Testis (tissue), 3 donors: Measurements from ENCODE around the gene NPSR1. TPM values are rescaled to one million over a fixed set of nuclear protein-coding genes. Genes with fewer than 3 reads are reported as not detected.

ENCODE experiments used
- DNase-seq: peaks from one replicate; pipeline ENCODE4 v3.0.0-alpha.2; 2019
- H3K27ac ChIP-seq, 2 donors: fragments of 200-600 bp; sonication (generic); one replicate each; pipeline ENCODE4 v1.5.1; 2019
- H3K27me3 ChIP-seq: fragments of 200-600 bp; sonication (generic); one replicate; pipeline ENCODE4 v1.5.1; 2019
- H3K36me3 ChIP-seq: fragments of 200-600 bp; sonication (generic); one replicate; pipeline ENCODE4 v1.5.1; 2017; ENCODE audit warnings: low read depth; ENCODE audit errors: missing control alignments
- H3K4me1 ChIP-seq: fragments of 200-600 bp; sonication (generic); one replicate; pipeline ENCODE4 v1.5.1; 2019
- H3K4me3 ChIP-seq, 2 donors: fragments of 200-600 bp; sonication (generic); one replicate each; pipeline ENCODE4 v1.5.1; 2017 to 2019
- H3K9me3 ChIP-seq: fragments of 200-600 bp; sonication (generic); one replicate; pipeline ENCODE4 v1.5.1; 2017
- CTCF ChIP-seq, 3 experiments: fragments of 450-650 bp in 2 of 3; fragments of 200-600 bp in 1 of 3; sonication (generic) in 1 of 3; IDR thresholded peaks; one replicate each; pipeline ENCODE4 v1.5.1; 2016 to 2019; ENCODE audit warnings: antibody characterized with exemption in 3 of 3, mild to moderate bottlenecking in 2 of 3, moderate library complexity in 1 of 3
- POLR2A ChIP-seq: fragments of 450-650 bp; IDR thresholded peaks from one replicate; pipeline ENCODE4 v1.6.1; 2017; ENCODE audit warnings: antibody characterized with exemption, mild to moderate bottlenecking, moderate library complexity
- WGBS, 2 donors: methylation state at CpG; one replicate each; pipeline ENCODE4 v1.1.5; 2018; 5-methylcytosine and 5-hydroxymethylcytosine counted together
- intact Hi-C: fragments of 100-400 bp; cut with DNase I; formaldehyde crosslinking; loops from one replicate; pipeline ENCODE4 v1.15.1; 2023; ENCODE audit warnings: low total_unique reads
- polyA plus RNA-seq: library from polyadenylated mRNA; stranded (reverse); fragments of 350-450 nt; fragmentation: Illumina TruSeq; extraction: RNeasy Lipid Tissue Mini Kit (QIAGEN cat#74804); gene quantifications from one replicate; pipeline ENCODE4 v1.2.3, GENCODE V29; 2014; ENCODE audit warnings: low read depth, low replicate concordance; ENCODE audit not compliant: insufficient read depth
- total RNA-seq, 2 donors: library from RNA; depleted of rRNA; stranded (reverse); fragments of >200 nt; gene quantifications; one replicate each; pipeline ENCODE4 v1.2.3, GENCODE V29; 2016

Gene NPSR1
- total and polyA plus RNA-seq, 3 donors from 2014 or later = 0.25 to 0.54 TPM; not detected in 1

- Histone ChIP-seq H3K36me3 (no peaks in the 10 kb centered on the region), H3K4me1 (no peaks in the 10 kb centered on the region), H3K4me3 (no peak overlapping the region), H3K27ac (no peak overlapping the region), H3K27me3 (no peaks in the 10 kb centered on the region), H3K9me3 (no peaks in the 10 kb centered on the region)
- TF ChIP-seq CTCF (IDR thresholded peaks at IDR 0.05) (no peak), POLR2A (no peak)
- intact Hi-C loops = no loop called here
- DNase-seq = no peak
- WGBS, 2 donors = 51 to 53% methylated on average over 4 of the region's 4 CpGs
Measured at GRCh38 chr7:34652809-34653208, 5.2 kb upstream of the NPSR1 start.

- WGBS, 2 donors = 83 to 88% methylated on average over 1 of the region's 1 CpG
- H3K4me1 ChIP-seq = no peaks in the 10 kb centered on the region
- no peak overlapping the region for H3K27ac ChIP-seq
- TF ChIP-seq CTCF (IDR thresholded peaks at IDR 0.05) = no peak
- TF ChIP-seq POLR2A = no peak
- H3K27me3 ChIP-seq = no peaks in the 10 kb centered on the region
- intact Hi-C loops = no loop called here
- H3K9me3 ChIP-seq = no peaks in the 10 kb centered on the region
- DNase-seq = no peak
- H3K4me3 ChIP-seq = no peak overlapping the region
- H3K36me3 ChIP-seq = no peaks in the 10 kb centered on the region
Measured at GRCh38 chr7:34653787-34654186, 4.2 kb upstream of the NPSR1 start.

- no peak for DNase-seq
- Histone ChIP-seq H3K9me3 (no peaks in the 10 kb centered on the region), H3K4me3 (no peak overlapping the region), H3K36me3 (no peaks in the 10 kb centered on the region), H3K4me1 (no peaks in the 10 kb centered on the region), H3K27ac (no peak overlapping the region), H3K27me3 (no peaks in the 10 kb centered on the region)
- no peak for TF ChIP-seq CTCF (IDR thresholded peaks at IDR 0.05)
- TF ChIP-seq POLR2A = no peak
- WGBS, 2 donors = 87 to 89% methylated on average over 1 of the region's 1 CpG
- intact Hi-C loops = no loop called here
Measured at GRCh38 chr7:34655384-34655783, 2.6 kb upstream of the NPSR1 start.

GRCh38 chr7:34656041-34656440, 2.0 kb upstream of the NPSR1 start:
- no peaks in the 10 kb centered on the region for H3K36me3 ChIP-seq
- H3K9me3 ChIP-seq = no peaks in the 10 kb centered on the region
- no peak overlapping the region for H3K27ac ChIP-seq
- 84 to 90% methylated on average over 2 of the region's 2 CpGs for WGBS, 2 donors
- H3K27me3 ChIP-seq = no peaks in the 10 kb centered on the region
- intact Hi-C loops = no loop called here
- no peak for DNase-seq
- no peak for TF ChIP-seq POLR2A
- no peak for TF ChIP-seq CTCF (IDR thresholded peaks at IDR 0.05)
- H3K4me3 ChIP-seq = no peak overlapping the region
- no peaks in the 10 kb centered on the region for H3K4me1 ChIP-seq

GRCh38 chr7:34659472-34660075, 1.6 kb downstream of the NPSR1 start:
- no peak overlapping the region for H3K4me3 ChIP-seq
- TF ChIP-seq CTCF (IDR thresholded peaks at IDR 0.05) (no peak), POLR2A (no peak)
- no peaks in the 10 kb centered on the region for H3K9me3 ChIP-seq
- intact Hi-C loops = no loop called here
- H3K36me3 ChIP-seq = no peaks in the 10 kb centered on the region
- WGBS, 2 donors = 45 to 58% methylated on average over 3 of the region's 3 CpGs
- H3K27me3 ChIP-seq = no peaks in the 10 kb centered on the region
- H3K27ac ChIP-seq = no peak overlapping the region
- H3K4me1 ChIP-seq = no peaks in the 10 kb centered on the region
- no peak for DNase-seq
